Fibroblast of skin of left biceps (primary cell): Measurements from ENCODE around the gene WDR46.
"Not testable (repeated sequence)": the region's sequence is repeated elsewhere in the genome, so short reads cannot be mapped to it uniquely, and the experiment has no call there.

Experiments used
- DNase-seq, 2 experiments: peaks; one replicate each; pipeline ENCODE4 v3.0.0-alpha.2; 2013; ENCODE audit warnings: low read depth in 2 of 2

The WDR46 gene

DNA sequence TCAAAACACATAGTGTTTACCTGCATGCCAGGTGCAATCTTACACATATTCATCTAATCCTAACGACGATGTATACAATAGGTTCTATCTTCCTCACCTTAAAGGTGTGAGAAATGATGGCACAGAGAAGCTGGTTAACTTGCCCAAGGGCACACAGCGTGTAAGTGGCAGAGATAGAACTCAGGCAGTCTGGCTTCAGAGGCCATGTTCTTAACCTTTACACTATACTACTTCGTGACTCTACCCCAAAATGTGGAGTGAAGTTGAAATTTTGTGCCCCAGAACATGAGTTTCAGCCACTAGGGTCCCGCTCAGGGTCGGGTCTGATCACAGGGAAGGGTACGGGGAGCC, 17.9 kb downstream of the WDR46 start:
- no peak for DNase-seq

DNA sequence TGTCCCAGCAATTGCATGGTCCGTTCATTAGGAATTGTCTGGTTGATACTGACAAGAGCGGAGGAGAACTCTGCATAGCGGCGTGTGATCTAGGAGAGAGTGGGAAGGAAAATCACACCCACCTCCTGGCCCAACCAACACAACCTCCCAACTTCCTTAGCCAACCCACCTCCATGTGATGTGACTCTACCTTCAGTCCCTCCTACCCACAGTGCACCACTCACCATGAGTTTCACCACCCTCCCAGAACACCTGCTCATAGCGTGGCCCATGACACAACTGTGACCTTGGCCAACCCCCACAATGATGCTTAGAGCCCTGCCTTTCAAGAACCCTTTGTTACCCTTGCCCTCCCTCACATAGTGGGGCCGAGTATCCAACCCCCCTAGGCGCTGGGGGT, 25.0 kb downstream of the WDR46 start:
- DNase-seq = no peak

DNA sequence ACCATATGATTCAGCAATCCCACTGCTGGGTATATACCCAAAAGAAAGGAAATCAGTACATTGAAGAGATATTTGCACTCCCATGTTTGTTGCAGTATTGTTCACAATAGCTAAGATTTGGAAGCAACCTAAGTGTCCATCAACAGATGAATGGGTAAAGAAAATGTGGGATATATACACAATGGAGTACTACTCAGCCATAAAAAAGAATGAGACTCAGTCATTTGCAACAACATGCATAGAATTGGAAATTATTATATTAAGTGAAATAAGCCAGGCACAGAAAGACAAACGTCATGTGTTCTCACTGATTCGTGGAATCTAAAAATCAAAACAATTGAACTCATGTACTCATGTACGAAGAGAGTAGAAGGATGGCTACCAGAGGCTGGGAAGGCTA, 26.5 kb downstream of the WDR46 start:
- not testable (repeated sequence) for DNase-seq

DNA sequence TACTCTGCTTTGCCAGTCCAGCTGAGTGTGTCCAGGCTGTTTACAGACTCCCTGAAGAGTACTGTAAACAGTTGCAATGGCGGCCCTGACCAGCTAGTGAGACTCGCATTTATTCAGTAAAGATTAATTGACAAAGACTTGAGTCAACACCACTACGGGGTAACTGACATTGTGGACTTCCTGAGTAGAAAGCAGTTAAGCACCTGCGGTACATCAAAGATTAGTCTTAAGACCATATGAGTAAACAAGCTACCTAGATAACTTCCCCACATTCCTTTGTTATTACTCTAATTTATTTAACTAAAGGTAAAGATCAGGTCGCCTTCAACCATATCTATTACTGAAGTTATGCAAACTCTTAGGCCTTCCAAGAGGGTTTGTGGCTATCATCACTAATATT, 30.0 kb downstream of the WDR46 start:
- no peak for DNase-seq

DNA sequence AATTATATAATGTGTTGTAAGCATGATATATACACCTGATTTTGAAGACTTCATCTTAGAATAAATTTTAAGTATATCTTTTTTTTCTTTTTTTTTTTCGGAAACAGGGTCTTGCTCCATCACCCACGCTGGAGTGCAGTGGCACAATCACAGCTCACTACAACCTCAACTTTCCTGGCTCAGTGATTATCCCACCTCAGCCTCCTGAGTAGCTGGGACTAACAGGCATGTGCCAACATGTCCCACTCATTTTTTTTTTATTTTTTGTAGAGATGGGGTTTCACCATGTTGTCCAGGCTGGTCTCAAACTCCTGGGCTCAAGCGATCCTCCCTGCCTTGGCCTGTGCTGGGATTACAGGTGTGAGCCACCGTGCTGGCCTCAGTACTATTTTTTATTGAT, 34.4 kb downstream of the WDR46 start:
- DNase-seq = no peak

DNA sequence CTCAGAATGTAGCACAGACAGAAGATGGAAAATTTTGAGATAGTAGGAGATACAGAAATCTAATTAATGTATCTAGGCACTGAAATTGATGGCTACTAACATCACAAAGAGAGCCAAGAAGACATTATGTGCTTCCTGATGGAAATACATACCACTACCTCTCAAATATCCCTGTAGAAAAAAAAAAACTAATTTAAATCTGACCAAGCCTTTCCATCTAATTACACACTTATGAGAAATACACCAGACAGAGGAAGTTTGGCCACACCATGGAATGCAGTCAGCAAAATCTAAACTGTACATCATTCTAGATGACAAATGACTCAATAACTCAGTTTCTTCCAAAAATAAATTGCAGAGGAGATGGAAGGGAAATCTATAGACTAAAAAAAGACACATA, 36.3 kb downstream of the WDR46 start:
- DNase-seq = peak in 1 of 2 experiments; percentile 37

DNA sequence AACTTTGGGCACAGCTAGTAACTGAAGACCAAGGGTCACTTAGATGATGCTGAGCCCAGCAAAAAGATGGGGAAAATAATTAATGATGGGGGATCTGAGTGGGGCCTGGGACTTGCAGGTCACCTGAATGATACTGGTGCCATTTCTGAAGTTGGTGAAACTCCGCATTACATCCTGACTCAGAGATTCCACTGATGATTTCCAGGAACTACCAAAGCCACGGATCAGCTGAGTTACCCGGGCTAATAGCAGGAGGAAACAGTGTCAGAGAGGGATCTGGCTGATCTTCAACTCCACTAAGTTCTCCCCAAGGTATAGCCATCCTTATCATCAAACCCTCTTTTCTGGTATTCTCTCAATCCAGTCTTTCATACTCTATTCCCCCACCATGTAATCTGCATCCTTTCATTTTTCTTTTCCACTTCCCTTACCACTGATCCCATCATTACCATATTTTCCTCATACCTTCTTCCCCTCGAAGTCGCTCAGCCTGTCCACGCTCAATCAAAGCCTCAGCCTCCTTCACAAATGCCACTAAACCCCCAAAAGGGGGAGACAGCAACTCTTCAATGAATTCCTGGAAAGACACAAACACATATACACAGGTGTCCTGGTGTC, 37.5 kb downstream of the WDR46 start:
- no peak for DNase-seq

DNA sequence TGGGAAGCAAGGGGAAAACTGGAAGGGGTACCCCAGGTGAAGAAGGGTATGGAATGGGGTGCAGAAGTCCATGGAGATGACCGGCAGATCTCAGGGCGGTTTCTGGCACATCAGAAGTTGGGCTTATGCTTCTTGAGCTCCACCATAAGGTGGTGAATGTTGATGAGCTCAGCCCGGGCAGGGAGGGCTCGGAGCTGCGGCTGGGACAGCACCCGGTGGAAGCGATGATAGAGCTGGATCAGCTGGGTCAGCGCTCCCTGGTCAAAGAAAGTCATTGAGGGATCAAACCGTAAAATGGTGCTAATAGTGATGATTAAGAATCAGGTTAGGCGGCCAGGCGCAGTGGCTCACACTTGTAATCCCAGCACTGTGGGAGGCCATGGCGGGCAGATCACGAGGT, 38.3 kb downstream of the WDR46 start:
- DNase-seq = no peak

DNA sequence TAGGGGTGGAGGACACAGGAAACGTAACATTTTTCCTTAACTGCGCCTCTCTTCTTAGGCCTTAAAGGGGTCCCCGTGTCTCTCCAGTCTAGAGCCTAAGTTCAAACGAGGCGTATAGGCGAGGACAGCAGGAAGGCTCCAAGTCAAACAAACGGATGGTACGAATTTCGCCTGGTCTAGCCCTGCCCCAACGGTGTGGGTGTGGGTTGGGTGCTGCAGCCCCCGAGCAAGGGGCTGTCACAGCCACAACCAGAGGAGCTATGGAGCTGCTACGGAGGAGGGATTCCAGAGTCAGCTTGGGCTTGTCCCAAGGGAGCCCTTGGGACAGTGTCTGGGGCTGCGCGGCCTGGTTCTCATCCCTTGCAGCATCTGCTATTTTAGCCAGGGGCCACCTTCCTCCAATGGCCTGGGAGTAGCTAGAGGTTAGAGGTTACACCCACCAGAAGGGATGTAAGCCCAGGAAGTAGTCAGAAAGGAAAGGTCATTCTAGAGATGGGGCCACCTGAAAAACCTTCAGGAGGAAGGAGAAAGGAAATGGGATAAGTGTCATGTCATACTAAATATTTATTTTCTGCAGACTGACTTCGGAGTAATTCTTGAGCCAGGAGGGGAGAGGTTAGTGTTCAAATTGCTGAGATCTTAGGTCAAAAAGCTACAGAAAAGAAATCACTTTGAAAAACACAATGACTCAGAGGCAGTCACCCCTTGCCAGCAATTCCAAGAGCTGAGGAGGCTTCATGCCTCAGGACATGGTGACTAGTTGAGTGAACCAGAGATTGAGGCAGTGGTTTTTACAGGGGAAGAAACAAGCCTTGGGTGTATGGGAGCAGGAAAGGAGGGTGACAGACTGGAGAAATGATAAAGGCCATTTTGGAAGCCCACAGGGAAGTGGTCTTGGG, 39.1 kb downstream of the WDR46 start:
- no peak for DNase-seq

DNA sequence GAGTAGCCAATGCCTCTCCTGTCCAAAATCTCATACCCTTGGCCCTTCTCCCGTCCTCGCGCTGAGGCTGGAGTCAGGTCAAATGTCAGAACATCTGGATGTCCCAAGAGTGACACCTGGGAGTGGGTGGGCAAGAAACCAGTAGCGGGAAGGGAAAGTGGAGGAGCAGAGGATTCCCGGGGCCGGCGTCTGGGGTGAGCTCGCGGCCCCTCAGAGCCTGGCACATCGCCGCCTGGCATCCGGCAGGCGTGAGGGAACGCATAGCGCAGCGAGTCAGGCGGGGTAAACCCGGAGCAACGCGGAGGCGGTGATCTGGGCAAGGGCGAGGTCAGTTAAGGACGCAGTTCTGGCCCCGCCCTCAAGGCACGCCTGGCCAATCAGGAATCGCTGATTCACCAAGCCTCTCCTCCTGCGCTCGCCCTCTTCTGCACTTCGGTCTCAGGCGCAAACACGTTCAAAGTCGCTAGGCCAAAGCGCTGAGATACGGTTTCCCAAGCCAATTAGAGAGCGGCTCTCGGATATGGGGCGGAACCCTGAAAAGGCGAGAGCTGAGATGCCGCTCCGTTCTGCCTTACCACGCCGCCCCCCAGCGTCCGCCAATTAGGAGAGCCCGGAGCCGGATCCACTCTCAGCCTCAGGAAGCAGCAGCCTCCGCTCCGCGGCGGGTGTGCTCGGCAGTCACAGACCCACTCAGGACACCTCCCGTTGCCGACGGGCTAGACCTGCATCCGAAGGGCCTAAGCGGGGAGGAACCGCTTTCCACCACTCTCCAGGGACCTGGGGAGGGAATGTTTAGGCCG, 39.9 kb downstream of the WDR46 start:
- peak; percentile 98 to 99 for DNase-seq

DNA sequence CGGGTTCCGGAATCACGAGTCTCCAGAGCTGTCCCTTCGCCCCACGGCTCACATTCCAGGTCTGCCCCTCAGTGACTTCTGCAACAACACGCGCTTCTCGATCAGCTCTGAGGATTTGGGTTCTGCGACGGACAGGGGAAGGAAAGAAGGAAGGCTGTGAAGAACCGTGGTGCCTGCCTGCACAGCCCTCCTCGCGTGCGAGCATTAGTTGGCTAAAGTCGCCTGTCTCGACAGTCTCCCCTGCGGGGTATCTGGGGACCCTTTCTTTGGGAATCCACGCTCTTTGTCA, 40.5 kb downstream of the WDR46 start:
- no peak for DNase-seq

DNA sequence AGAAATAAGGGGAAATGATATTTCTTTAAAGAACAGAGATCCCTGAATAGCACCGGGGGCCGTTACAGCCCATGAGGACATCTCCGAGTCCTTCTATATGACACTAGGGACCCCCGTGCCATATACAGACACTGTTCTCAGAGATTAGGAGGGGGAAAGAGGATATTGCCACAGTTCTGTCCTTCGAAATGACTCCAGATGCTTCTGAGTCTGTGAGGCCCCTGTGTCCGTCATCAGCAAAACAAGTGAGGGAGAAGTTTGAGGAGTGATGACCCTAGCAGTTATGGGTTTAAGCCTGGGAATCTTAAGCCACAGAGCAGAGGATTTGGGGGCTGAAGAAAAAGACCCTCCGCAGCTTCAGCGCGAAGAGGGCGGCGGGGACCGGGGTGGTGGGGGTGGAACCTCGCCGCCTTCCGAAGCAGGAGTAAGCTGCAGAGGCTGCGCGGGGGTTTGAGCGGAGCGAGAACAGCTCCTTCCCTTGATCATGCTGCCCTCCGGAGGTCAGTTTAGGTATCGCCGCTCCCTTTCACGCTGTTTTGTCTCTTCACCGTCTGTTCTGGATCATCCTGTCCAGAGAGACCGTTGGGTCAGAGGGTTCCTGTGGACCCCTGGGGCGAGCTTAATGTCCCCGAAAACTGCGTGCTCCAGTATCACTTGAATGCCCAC, 40.9 kb downstream of the WDR46 start:
- peak; percentile 53 to 65 for DNase-seq

DNA sequence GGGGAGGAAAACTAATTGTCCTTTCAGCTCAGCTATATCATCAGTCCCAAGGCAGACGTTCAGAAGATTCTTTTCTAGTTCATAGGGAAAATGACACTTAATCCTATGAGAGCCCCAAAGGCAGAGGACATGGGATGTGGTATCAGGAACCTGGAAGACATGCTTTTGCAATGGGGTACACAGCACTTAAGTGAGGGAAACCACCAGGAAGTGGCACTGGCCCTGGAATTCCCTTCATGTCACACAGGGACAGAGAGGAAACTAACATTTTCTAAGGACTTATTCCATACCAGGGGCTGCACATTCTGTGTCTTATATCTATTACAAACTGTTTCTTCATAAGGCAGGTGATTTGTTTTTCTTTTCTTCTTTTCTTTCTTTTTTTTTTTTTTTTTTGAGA, 45.6 kb downstream of the WDR46 start:
- no peak for DNase-seq

DNA sequence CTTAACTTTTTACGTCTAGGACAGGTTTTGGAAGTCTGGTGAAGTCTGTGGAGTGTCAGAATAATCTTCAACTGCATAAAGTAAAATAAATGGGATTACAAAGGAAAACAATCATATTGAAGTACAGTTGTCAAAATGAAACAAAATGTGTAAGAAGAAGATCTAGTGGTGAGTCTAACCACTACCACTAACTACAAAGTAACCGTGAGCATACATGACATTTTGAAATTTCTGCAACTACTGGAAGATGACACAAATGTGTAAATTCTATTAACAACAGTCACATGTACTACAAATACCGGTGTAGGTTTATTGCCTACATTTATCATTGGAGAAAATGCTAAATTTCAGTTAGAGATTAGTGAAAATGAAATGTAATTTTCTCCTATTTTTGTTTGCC, 47.1 kb downstream of the WDR46 start:
- no peak for DNase-seq

DNA sequence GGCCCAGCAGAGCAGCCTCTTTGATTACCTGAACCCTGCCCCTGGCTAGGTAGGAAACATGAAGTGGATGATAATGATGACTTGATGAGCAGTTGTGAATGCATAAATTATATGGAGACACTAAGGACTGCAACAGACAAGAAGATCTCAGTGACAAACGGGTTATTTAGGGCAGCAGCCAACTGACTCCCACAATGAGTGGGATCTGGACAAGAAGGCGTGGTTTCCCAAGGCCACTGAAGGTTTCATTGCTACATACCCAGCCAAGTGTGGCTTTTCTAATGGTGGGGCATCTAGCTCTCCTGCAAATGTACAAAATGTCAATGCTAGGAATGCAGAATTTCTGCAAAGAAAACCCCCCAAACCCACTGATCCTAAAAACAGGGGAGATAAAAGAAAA, 51.3 kb downstream of the WDR46 start:
- DNase-seq = no peak

DNA sequence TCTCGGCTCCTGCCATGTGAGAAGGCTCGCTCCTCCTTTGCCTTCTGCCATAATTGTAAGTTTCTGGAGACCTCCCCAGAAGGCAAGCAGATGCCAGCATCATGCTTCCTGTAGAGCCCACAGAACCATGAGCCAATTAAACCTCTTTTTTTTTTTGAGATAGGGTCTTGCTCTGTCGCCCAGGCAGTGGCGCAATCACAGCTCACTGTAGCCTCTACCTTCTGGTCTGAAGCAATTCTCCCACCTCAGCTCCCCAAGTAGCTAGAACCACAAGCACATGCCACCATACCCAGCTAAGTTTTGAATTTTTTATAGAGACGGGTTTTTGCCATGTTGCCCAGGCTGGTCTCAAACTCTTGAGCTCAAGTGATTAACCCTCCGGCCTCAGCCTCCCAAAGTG, 52.2 kb downstream of the WDR46 start:
- DNase-seq = no peak

DNA sequence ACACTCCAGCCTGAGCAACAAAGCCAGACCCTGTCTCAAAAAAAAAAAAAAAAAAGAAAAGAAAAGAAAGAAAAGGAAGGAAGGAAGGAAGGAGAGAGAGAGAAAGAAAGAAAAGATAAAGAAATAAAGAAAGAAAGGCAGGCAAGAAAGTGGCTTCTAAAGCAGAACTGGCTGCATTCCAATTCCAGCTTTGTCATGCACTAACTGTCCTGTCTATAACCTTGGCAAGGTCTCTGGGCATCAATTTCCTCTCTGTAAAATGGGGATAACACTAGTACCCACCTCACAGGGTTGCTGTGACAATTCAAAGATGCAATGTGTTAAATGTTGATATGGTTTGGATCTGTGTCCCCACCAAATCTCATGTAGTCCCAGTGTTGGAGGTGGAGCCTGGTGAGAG, 52.7 kb downstream of the WDR46 start:
- DNase-seq = no peak

DNA sequence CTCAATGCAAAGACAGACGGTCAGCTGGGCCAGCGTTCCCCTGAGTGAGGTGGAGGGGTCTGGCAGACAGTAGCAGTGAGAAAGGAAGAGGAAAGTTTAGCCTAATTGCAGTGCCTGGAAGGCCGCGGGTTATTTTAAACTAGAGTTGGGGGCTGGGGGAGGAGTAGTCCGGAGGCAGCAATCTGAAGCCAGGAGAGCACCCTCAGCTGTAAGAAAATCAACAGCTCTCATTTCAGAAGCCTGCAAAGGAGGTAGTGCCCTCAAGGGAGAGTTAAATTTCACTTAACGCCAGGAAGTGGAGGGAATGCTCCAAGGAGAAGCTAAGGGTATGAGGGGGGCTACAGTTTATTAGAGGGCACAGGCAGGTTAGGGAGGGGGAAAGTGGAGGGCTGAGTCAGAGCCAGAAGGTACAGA, 53.8 kb downstream of the WDR46 start:
- no peak for DNase-seq
